Upper lobe of right lung (tissue), 1 donor: ENCODE data around the gene MDP1. TPM values are rescaled to one million over a fixed set of nuclear protein-coding genes. Genes with fewer than 3 reads are reported as not detected.
"Not testable (repeated sequence)": the region's sequence is repeated elsewhere in the genome, so short reads cannot be mapped to it uniquely, and the experiment has no call there.

Source experiments
- ATAC-seq: fragments of 200-7000 bp; cut with Tn5 transposase; one replicate; pipeline ENCODE4 v1.9.1; 2020; ENCODE audit warnings: mild to moderate bottlenecking, moderate library complexity
- DNase-seq: peaks from one replicate; pipeline ENCODE4 v3.0.0-alpha.2; 2020
- H3K27ac ChIP-seq: fragments of 200-600 bp; one replicate; pipeline ENCODE4 v1.8.0; 2022
- H3K27me3 ChIP-seq: fragments of 200-600 bp; one replicate; pipeline ENCODE4 v1.8.0; 2022; ENCODE audit warnings: mild to moderate bottlenecking
- H3K36me3 ChIP-seq: fragments of 200-600 bp; one replicate; pipeline ENCODE4 v1.8.0; 2022
- H3K4me1 ChIP-seq: fragments of 200-600 bp; one replicate; pipeline ENCODE4 v1.8.0; 2022
- H3K4me3 ChIP-seq: fragments of 200-600 bp; one replicate; pipeline ENCODE4 v1.8.0; 2022; ENCODE audit warnings: mild to moderate bottlenecking
- H3K9me3 ChIP-seq: fragments of 200-600 bp; one replicate; pipeline ENCODE4 v1.8.0; 2022
- CTCF ChIP-seq: fragments of 200-600 bp; IDR thresholded peaks from one replicate; pipeline ENCODE4 v1.8.0; 2022; ENCODE audit warnings: antibody characterized with exemption
- intact Hi-C: fragments of 100-400 bp; cut with DNase I; formaldehyde crosslinking; loops from one replicate; pipeline ENCODE4 v1.11.0; 2022
- total RNA-seq: library from RNA; stranded (reverse); fragmentation: NEBNext Ultra II Directional; extraction: Animal tissue kit (Norgen Biotek cat#: 25700); gene quantifications from one replicate; pipeline ENCODE4 v1.2.1, GENCODE V29; 2021
- donor health status: DM: no; HTN: yes; CAD: no; lungs with severe emphysema.

MDP1 gene
- total RNA-seq, 1 donor from 2014 or later, result 17.8 TPM

GRCh38 chr14:24247422-24247821, 31.6 kb upstream of the MDP1 start:
- DNase-seq, result peak; percentile 0
- no peaks in the 10 kb centered on the region for H3K36me3 ChIP-seq
- H3K4me3 ChIP-seq, result no peak overlapping the region
- TF ChIP-seq CTCF, result no peak
- H3K9me3 ChIP-seq, result no peaks in the 10 kb centered on the region
- ATAC-seq, result no peak
- peaks cover 7% of the 10 kb centered on the region for H3K4me1 ChIP-seq
- intact Hi-C loops, result no loop called here
- no peaks in the 10 kb centered on the region for H3K27me3 ChIP-seq
- no peak overlapping the region for H3K27ac ChIP-seq

DNA sequence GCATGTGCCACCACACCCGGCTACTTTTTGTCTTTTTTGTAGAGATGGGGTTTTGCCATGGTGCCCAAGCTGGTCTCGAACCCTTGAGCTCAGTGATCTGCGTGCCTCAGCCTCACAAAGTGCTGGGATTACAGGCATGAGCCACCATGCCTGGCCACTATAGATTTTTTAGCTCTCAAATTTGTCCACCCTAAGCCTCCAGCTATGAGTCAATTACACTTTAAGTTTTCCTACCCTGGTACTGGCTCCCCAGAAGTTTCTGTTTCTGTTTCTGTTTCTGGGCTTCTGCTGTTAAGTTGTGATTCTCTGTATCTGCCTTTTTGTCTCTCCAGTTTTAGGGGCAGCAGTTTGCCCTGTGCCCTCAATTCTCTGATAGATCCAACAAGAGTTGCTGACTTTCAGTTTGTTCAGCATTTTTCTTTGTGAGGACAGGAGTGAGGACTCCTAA, 30.9 kb upstream of the MDP1 start:
- no peak for TF ChIP-seq CTCF
- H3K36me3 ChIP-seq, result no peaks in the 10 kb centered on the region
- intact Hi-C loops, result no loop called here
- H3K4me1 ChIP-seq, result peaks cover 8% of the 10 kb centered on the region
- no peaks in the 10 kb centered on the region for H3K9me3 ChIP-seq
- no peak overlapping the region for H3K4me3 ChIP-seq
- peak; percentile 10 for DNase-seq
- no peak for ATAC-seq
- H3K27me3 ChIP-seq, result no peaks in the 10 kb centered on the region
- H3K27ac ChIP-seq, result no peak overlapping the region

DNA sequence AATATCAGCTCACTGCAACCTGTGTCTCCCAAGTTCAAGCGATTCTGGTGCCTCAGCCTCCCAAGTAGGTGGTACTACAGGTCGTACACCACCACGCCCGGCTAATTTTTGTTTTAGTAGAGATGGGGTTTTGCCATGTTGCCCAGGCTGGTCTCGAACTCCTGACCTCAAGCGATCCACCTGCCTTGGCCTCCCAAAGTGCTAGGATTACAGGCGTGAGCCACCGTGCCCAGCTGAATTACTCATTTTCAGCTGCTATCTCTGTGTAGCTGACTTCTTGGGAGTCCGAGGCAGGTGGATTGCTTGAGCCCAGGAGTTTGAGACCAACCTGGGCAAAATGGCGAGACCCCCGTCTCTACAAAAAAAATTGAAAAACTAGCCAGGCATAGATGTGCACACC, 29.5 kb upstream of the MDP1 start:
- ATAC-seq, H3K9me3 ChIP-seq, H3K27me3 ChIP-seq, H3K27ac ChIP-seq, intact Hi-C loops, H3K4me3 ChIP-seq: not testable (repeated sequence)
- peak; percentile 35 for DNase-seq
- Histone ChIP-seq H3K36me3 (peaks cover 10% of the 10 kb centered on the region), H3K4me1 (peaks cover 22% of the 10 kb centered on the region)

- Histone ChIP-seq H3K36me3 (peaks cover 30% of the 10 kb centered on the region), H3K9me3 (no peaks in the 10 kb centered on the region), H3K4me1 (peaks cover 41% of the 10 kb centered on the region), H3K27ac (peak overlapping the region; percentile 100), H3K27me3 (no peaks in the 10 kb centered on the region), H3K4me3 (peak overlapping the region; percentile 95)
- ATAC-seq (no peak), DNase-seq (no peak)
- intact Hi-C loops, result no loop called here
- TF ChIP-seq CTCF, result no peak
Observed at GRCh38 chr14:24243336-24243836, 27.5 kb upstream of the MDP1 start.

DNA sequence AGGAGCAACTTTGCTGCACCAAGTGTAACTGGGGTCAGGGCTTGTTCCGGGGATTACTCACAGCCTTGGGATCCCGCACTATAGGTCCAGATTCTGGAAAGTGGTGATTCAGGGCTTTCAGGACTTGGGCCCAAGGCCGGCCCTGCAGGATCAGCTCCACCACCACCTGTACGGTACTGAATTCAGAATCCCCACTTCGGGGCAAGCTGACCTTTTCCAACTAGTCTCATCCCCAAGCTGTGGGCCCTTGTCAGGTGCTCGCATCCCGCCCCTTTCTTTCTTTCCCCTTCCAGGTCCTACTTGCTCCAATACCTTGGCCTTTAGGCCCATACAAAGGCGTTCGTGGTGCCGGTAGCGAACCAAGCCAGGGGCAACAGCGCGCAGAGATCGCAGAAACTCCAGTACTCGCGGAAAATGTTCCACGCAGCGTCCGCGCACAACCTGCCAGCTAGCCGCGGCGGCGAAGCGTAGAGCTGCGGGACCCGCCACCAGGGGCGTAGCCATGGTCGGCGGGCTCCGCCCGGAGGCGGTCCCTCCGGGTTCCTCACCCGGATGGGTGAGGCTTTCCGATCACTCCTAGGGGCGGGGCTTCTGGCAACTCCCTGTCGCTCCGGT, 26.1 kb upstream of the MDP1 start:
- DNase-seq (peak; percentile 97), ATAC-seq (peak; percentile 94)
- intact Hi-C loops, result no loop called here
- Histone ChIP-seq H3K27ac (peak overlapping the region; percentile 100), H3K9me3 (no peaks in the 10 kb centered on the region), H3K4me3 (peak overlapping the region; percentile 95), H3K36me3 (peaks cover 44% of the 10 kb centered on the region), H3K4me1 (peaks cover 41% of the 10 kb centered on the region), H3K27me3 (no peaks in the 10 kb centered on the region)
- peak; percentile 56 for TF ChIP-seq CTCF

DNA sequence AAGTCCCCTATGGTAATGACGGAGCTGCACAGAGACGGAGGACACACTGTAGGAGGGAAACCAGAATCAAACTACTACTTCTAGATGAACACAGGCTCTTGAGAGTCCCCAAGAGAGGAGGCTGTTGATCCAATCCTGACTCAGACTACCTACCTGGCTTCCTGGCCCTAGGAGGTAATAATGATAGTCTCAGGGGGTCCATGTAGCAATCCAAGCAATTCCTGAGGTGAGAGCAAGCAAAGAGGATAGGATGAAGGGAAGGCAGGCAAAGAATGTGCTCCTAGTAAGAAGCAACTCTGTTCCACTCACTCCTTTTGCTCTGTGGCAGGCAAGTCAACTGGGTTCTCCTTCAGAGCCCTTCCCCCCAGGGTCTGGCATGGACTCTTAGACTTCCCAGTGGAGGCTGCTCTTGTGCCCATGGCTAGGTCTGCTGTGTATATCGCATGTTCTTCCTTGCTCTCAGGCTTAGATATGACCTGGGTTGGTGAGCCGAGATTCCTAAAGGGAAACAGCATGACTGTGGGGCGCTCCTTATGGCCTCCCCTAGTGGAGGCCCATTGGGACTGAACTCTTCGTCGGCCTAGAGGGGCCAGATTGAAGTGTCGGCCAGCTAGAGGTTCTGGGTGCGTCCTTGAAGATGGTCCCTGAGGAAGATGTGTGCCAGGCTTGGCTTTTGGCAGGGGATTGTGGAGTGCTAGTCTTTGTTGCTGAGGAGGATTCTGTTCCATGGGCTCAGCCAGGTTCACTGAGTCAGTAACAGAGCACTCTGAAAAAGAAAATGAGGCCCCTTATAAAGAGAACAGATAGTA, 24.4 kb upstream of the MDP1 start:
- H3K4me1 ChIP-seq, result peaks cover 41% of the 10 kb centered on the region
- H3K36me3 ChIP-seq, result peaks cover 60% of the 10 kb centered on the region
- no peak for TF ChIP-seq CTCF
- DNase-seq (peak; percentile 21), ATAC-seq (no peak)
- peak overlapping the region; percentile 2 for H3K4me3 ChIP-seq
- no peaks in the 10 kb centered on the region for H3K9me3 ChIP-seq
- H3K27me3 ChIP-seq, result no peaks in the 10 kb centered on the region
- intact Hi-C loops, result no loop called here
- no peak overlapping the region for H3K27ac ChIP-seq
